WERI-Rb-1 (cell line): Measurements from ENCODE around the gene THG1L.
A peak's percentile ranks its signal among the peaks of the same experiment; 100 is the strongest.

Source experiments
- DNase-seq: peaks from one replicate; pipeline ENCODE4 v3.0.0-alpha.2; 2020
- H3K27ac ChIP-seq: fragments of 250-450 bp; sonication (Bioruptor Pico); 2 replicates; pipeline ENCODE4 v1.5.1; 2020; ENCODE audit warnings: mild to moderate bottlenecking, moderate library complexity
- H3K27me3 ChIP-seq: fragments of 250-450 bp; sonication (Bioruptor Pico); 2 replicates; pipeline ENCODE4 v1.5.1; 2021; ENCODE audit warnings: mild to moderate bottlenecking, low read depth, moderate library complexity; ENCODE audit not compliant: insufficient read depth, severe bottlenecking
- H3K36me3 ChIP-seq: fragments of 250-450 bp; sonication (Bioruptor Pico); 2 replicates; pipeline ENCODE4 v1.5.1; 2020; ENCODE audit warnings: mild to moderate bottlenecking, moderate library complexity
- H3K4me3 ChIP-seq: 2 replicates; pipeline ENCODE4 v1.5.1; 2011; ENCODE audit warnings: low read depth, mild to moderate bottlenecking, control low read depth, low read length
- H3K9me3 ChIP-seq: fragments of 250-450 bp; sonication (Bioruptor Pico); 2 replicates; pipeline ENCODE4 v1.5.1; 2021; ENCODE audit warnings: mild to moderate bottlenecking, moderate library complexity; ENCODE audit not compliant: severe bottlenecking
- CTCF ChIP-seq: IDR thresholded peaks from 2 replicates; pipeline ENCODE4 v1.5.1; 2011; ENCODE audit warnings: low read depth, mild to moderate bottlenecking, control low read depth, inconsistent platforms, low read length

The THG1L gene

GRCh38 chr5:157758706-157759105 is 27.5 kb downstream of the THG1L start:
- DNase-seq = no peak
- Histone ChIP-seq H3K36me3 (peaks cover 18% of the 10 kb centered on the region), H3K27ac (no peak overlapping the region), H3K27me3 (no peaks in the 10 kb centered on the region), H3K9me3 (no peaks in the 10 kb centered on the region), H3K4me3 (no peak overlapping the region)
- TF ChIP-seq CTCF = no peak

DNA sequence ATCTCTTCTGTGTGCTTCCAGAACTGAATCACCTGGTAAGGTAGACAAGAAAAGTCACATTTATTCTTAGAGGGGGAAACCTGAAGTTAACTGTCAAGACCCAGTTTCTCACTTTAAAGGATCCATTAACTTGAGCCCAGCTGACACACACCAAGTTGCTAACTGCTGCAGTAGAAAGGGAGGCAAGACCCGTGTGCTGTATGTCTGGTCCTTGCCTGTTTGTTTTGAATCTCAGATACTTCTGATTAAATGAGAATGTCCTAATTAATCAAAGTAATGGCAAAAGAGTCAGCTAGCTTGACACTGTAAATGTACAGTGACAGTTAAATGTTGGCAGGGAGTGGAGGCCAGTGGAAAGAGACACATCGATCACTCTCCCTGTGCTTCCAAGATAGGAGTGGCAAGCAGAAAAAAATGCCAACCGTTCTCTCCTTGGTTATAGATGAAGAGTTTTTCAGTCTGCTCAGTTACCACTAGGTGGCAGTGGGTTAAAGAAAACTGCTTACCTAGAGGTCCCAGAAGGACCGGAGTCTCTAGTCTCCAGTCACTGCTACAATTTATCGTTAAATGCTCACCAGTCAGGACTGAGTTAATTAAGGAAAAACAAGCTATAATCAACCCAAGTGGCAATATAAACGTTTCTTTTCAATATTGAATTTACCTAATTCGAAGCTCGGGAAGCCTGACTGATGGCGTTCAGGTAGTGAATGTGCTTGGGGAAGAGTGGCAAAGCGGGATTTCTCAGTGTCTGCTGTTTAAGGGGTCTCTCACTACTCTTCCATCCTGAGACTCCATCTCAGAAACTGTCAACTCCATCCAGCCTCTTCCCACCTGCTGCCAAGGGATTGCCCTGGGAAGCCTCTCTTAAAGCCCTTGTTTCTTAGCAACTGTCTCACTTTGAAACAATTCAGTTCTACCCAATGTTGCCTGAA is 30.7 kb downstream of the THG1L start:
- H3K36me3 ChIP-seq = no peaks in the 10 kb centered on the region; the same call in 1 of the 2 replicates
- no peak overlapping the region for H3K4me3 ChIP-seq
- no peaks in the 10 kb centered on the region for H3K27me3 ChIP-seq
- TF ChIP-seq CTCF = peak; percentile 73
- peak; percentile 23 for DNase-seq
- no peak overlapping the region for H3K27ac ChIP-seq
- H3K9me3 ChIP-seq = no peaks in the 10 kb centered on the region

DNA sequence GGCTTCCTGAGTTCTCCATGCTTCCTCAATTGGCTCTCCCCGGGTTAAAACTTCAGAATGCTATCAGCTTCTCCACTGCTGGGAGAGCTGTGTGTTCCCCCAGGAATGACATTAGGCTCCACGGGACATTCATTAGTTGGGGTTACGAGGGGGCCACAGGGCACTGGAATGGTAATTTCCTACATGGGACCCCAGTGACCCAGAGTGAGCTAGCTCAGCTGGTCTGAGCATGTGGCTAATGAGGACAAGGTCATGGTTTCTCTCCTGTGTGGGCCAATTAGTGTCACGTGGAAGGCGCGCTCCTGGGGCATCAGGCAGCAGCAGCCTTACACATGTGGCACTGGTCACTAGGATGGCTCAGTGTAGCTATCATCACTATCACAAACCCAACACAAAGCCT is 33.3 kb downstream of the THG1L start:
- Histone ChIP-seq H3K4me3 (no peak overlapping the region), H3K27me3 (no peaks in the 10 kb centered on the region), H3K9me3 (no peaks in the 10 kb centered on the region), H3K27ac (no peak overlapping the region), H3K36me3 (no peaks in the 10 kb centered on the region; the same call in 1 of the 2 replicates)
- TF ChIP-seq CTCF = no peak
- DNase-seq = no peak

GRCh38 chr5:157766442-157766841 is 35.2 kb downstream of the THG1L start:
- H3K9me3 ChIP-seq = no peaks in the 10 kb centered on the region
- H3K27ac ChIP-seq = no peak overlapping the region
- no peak for DNase-seq
- H3K4me3 ChIP-seq = no peak overlapping the region
- no peaks in the 10 kb centered on the region for H3K36me3 ChIP-seq
- TF ChIP-seq CTCF = no peak
- no peaks in the 10 kb centered on the region for H3K27me3 ChIP-seq

- Histone ChIP-seq H3K4me3 (no peak overlapping the region), H3K9me3 (no peaks in the 10 kb centered on the region), H3K27me3 (no peaks in the 10 kb centered on the region), H3K36me3 (no peaks in the 10 kb centered on the region), H3K27ac (no peak overlapping the region)
- DNase-seq = no peak
- no peak for TF ChIP-seq CTCF
Measured at GRCh38 chr5:157766902-157767301, 35.7 kb downstream of the THG1L start.
